ENCODE results near the gene ROBO2.

The ROBO2 gene

GRCh38 chr3:77411334-77411733, 371.4 kb downstream of the ROBO2 start:
- TF ChIP-seq CTCF (IDR thresholded peaks at IDR 0.05; ENCODE audit: low read depth, low read length) = no peak
- no peak for DNase-seq (ENCODE audit: extremely low read depth, low read depth)

GRCh38 chr3:77412021-77412438, 372.1 kb downstream of the ROBO2 start:
- peak; percentile 41 for DNase-seq (ENCODE audit: extremely low read depth, low read depth)
- TF ChIP-seq CTCF (IDR thresholded peaks at IDR 0.05; ENCODE audit: low read depth, low read length) = no peak

GRCh38 chr3:77412584-77412983, 372.7 kb downstream of the ROBO2 start:
- TF ChIP-seq CTCF (IDR thresholded peaks at IDR 0.05; ENCODE audit: low read depth, low read length) = no peak
- DNase-seq (ENCODE audit: extremely low read depth, low read depth) = peak; percentile 51

- TF ChIP-seq CTCF (IDR thresholded peaks at IDR 0.05; ENCODE audit: low read depth, low read length) = no peak
- DNase-seq (ENCODE audit: extremely low read depth, low read depth) = peak; percentile 34
Measured at GRCh38 chr3:77414881-77415280, 375.0 kb downstream of the ROBO2 start.

- no peak for DNase-seq (ENCODE audit: extremely low read depth, low read depth)
- TF ChIP-seq CTCF (IDR thresholded peaks at IDR 0.05; ENCODE audit: low read depth, low read length) = no peak
Measured at GRCh38 chr3:77420336-77420735, 380.4 kb downstream of the ROBO2 start.

- no peak for DNase-seq (ENCODE audit: extremely low read depth, low read depth)
- TF ChIP-seq CTCF (IDR thresholded peaks at IDR 0.05; ENCODE audit: low read depth, low read length) = no peak
Measured at GRCh38 chr3:77421916-77422315, 382.0 kb downstream of the ROBO2 start.

- no peak for DNase-seq (ENCODE audit: extremely low read depth, low read depth)
- TF ChIP-seq CTCF (IDR thresholded peaks at IDR 0.05; ENCODE audit: low read depth, low read length) = no peak
Measured at GRCh38 chr3:77426531-77426930, 386.6 kb downstream of the ROBO2 start.

Data from AG09319 (cell line).